Measurements from ENCODE around the gene CFAP47. TPM values are rescaled to one million over a fixed set of nuclear protein-coding genes. Genes with fewer than 3 reads are reported as not detected.

Gene CFAP47
- total and polyA plus RNA-seq, 2 of the 8 experiments (the other 6 are each of a cell fraction or from before 2014, with no cell fraction given): 0.04 TPM; not detected in 1

GRCh38 chrX:36083256-36083655 is 163.7 kb downstream of the CFAP47 start:
- FAIRE-seq: no peak
- Histone ChIP-seq H2BK15ac (ENCODE audit: low read length) (no peak overlapping the region), H3K4ac (replicated peaks; ENCODE audit: insufficient read length, low read depth, low read length) (no peak overlapping the region), H3K4me3 (ENCODE audit: extremely low read depth in 1 of 4, insufficient read depth in 2 of 4, low read depth in 3 of 4, low read length in 4 of 4) (no peak overlapping the region), H2AFZ (ENCODE audit: low read length) (no peak overlapping the region), H3K27ac (ENCODE audit: low read depth, low read length) (no peak overlapping the region), H2BK12ac (ENCODE audit: low read depth, low read length) (no peak overlapping the region), H3K4me1 (replicated peaks in 1 of 4; ENCODE audit: control insufficient read depth in 3 of 4, insufficient read depth in 4 of 4, low read length in 3 of 4) (no peaks in the 10 kb centered on the region), H2AK5ac (ENCODE audit: low read depth, low read length) (no peak overlapping the region), H3K79me1 (ENCODE audit: low read depth, low read length) (no peaks in the 10 kb centered on the region), H3K79me2 (ENCODE audit: control insufficient read depth in 1 of 2, insufficient read depth in 2 of 2, low read length in 2 of 2) (no peaks in the 10 kb centered on the region), H3K23ac (ENCODE audit: insufficient read length) (no peak overlapping the region), H2BK5ac (ENCODE audit: low read depth, low read length) (no peak overlapping the region), H4K20me1 (replicated peaks in 1 of 2; ENCODE audit: control insufficient read depth in 1 of 2, insufficient read depth in 2 of 2, low read length in 2 of 2) (no peaks in the 10 kb centered on the region), H4K5ac (ENCODE audit: insufficient read length, low read depth, low read length) (no peak overlapping the region), H3K18ac (ENCODE audit: extremely low read depth, low read length) (no peak overlapping the region), H3K9me3 (ENCODE audit: insufficient read depth in 2 of 2, low read depth in 1 of 2, low read length in 1 of 2) (no peaks in the 10 kb centered on the region), H4K91ac (replicated peaks; ENCODE audit: insufficient read length, low read length) (no peak overlapping the region), H3K23me2 (ENCODE audit: low read depth, low read length) (no peaks in the 10 kb centered on the region), H3K56ac (replicated peaks; ENCODE audit: insufficient read length, low read depth, low read length) (no peak overlapping the region), H3K36me3 (ENCODE audit: control insufficient read depth in 2 of 4, insufficient read depth in 4 of 4, low read length in 3 of 4) (no peaks in the 10 kb centered on the region), H4K8ac (ENCODE audit: extremely low read depth, insufficient read depth, low read length) (no peak overlapping the region), H2BK20ac (ENCODE audit: low read length) (no peak overlapping the region), H2BK120ac (replicated peaks; ENCODE audit: low read depth, low read length) (no peak overlapping the region), H3K4me2 (ENCODE audit: insufficient read depth in 1 of 2, low read depth in 2 of 2, low read length in 2 of 2) (no peak overlapping the region), H3K14ac (ENCODE audit: insufficient read length) (no peak overlapping the region), H3K9ac (replicated peaks in 1 of 4; ENCODE audit: extremely low read depth in 1 of 4, low read depth in 3 of 4, low read length in 3 of 4) (no peak overlapping the region), H3K27me3 (replicated peaks in 1 of 4; ENCODE audit: control insufficient read depth in 3 of 4, extremely low read depth in 1 of 4, insufficient read depth in 3 of 4, low read length in 3 of 4) (no peaks in the 10 kb centered on the region)
- DNase-seq (ENCODE audit: low read depth in 1 of 2, low spot score in 2 of 2): no peak
- ChIA-PET POLR2A (ENCODE audit: partially characterized antibody) (no interaction called here), CTCF (ENCODE audit: partially characterized antibody) (no interaction called here)
- TF ChIP-seq SIN3A (conservative IDR thresholded peaks at IDR 0.05 in 1 of 2, IDR thresholded peaks at IDR 0.05 in 1 of 2; ENCODE audit: low read depth in 1 of 2, low read length in 2 of 2) (no peak), GABPA (IDR thresholded peaks at IDR 0.05; ENCODE audit: borderline replicate concordance, insufficient read depth, low read length) (no peak), CEBPB (IDR thresholded peaks at IDR 0.05; ENCODE audit: low read depth, low read length) (no peak), EGR1 (IDR thresholded peaks at IDR 0.05; ENCODE audit: borderline replicate concordance, low read depth, low read length) (no peak), ZNF274 (IDR thresholded peaks at IDR 0.05; ENCODE audit: borderline replicate concordance, extremely low read depth, low read length) (no peak), CREB1 (IDR thresholded peaks at IDR 0.05) (no peak)
- WGBS, 2 experiments (ENCODE audit: extremely low coverage in 1 of 2, insufficient coverage in 1 of 2, insufficient read length in 1 of 2, insufficient replicate concordance in 2 of 2, low coverage in 1 of 2, low lambda C conversion rate in 2 of 2, missing lambda C conversion rate in 1 of 2): 100% methylated on average over 1 of the region's 1 CpG; no CpG with 5 or more reads in 1 of the 2 experiments

All from H1 (cell line).